DOHH2 (cell line): Measurements from ENCODE around the gene BCAR3.

Experiments
- EZH2phosphoT487 ChIP-seq: fragments of 200-600 bp; sonication (generic); IDR thresholded peaks from 2 replicates; pipeline ENCODE4 v1.6.1; 2017; ENCODE audit warnings: borderline replicate concordance, mild to moderate bottlenecking, antibody characterized with exemption, low read length, moderate library complexity, mixed read lengths
- TF ChIP-seq, protein P1 (sequence below): fragments of 200-600 bp; sonication (generic); IDR thresholded peaks from one replicate; pipeline ENCODE4 v1.5.1; 2014; ENCODE audit warnings: antibody characterized with exemption, mild to moderate bottlenecking, low read depth, low read length; ENCODE audit not compliant: poor library complexity, severe bottlenecking

DNA sequence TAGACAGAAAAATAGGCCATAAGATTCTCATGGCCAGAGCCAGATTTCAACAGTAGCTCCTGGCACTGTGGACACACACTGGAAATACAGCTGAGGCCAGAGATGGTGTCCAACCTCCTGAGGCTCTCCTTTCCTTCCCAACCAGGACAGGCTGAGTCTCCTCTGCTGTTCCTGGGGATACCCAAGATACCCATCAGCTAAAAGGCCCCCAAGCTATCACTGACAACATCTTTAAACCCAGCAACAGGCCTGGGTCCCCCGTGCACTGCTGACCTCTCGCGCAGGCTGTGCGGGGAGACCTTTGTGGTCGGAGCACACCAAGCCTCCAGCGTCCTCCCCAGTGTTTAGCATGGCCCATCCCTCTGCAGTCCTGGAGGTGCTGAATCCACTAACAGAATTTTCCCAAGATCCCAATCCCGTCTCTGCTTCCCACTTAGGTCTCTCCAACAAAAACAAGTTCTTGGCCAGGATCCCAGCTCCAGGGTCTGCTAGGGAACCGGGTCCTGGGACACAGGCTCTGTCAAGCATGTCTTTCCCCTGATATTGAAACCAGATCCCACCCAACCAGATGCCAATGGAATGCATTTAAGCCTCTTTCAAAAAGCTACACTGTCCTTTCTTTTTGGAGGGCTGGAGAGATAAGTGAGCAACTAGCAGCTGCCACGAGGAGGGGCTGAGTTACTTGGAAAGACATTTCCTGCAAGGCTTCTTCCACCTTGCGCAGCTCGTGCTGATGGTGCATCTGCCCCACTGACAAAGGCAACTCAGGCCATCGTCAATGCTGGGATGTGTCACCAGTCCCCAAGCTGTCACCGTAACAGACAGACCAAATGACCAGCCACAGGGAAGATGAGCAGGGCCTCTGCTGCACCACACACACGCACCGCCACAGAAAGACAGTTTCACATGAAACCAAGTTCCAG lies 73.2 kb downstream of the BCAR3 start:
- TF ChIP-seq EZH2phosphoT487, result no peak
- TF ChIP-seq, protein P1, sequence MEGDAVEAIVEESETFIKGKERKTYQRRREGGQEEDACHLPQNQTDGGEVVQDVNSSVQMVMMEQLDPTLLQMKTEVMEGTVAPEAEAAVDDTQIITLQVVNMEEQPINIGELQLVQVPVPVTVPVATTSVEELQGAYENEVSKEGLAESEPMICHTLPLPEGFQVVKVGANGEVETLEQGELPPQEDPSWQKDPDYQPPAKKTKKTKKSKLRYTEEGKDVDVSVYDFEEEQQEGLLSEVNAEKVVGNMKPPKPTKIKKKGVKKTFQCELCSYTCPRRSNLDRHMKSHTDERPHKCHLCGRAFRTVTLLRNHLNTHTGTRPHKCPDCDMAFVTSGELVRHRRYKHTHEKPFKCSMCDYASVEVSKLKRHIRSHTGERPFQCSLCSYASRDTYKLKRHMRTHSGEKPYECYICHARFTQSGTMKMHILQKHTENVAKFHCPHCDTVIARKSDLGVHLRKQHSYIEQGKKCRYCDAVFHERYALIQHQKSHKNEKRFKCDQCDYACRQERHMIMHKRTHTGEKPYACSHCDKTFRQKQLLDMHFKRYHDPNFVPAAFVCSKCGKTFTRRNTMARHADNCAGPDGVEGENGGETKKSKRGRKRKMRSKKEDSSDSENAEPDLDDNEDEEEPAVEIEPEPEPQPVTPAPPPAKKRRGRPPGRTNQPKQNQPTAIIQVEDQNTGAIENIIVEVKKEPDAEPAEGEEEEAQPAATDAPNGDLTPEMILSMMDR, result no peak
